NCI-H2081 treated with DMSO at 0.1 percent for 48 hours (cell line): Measurements from ENCODE around the gene DCC.

Source experiments
- DNase-seq: peaks from one replicate; lab custom pipeline; 2025; lab: John Stamatoyannopoulos, UW

Gene DCC

GRCh38 chr18:52596748-52597435 lies 256.9 kb downstream of the DCC start:
- DNase-seq: no peak

GRCh38 chr18:52598921-52599320 lies 258.9 kb downstream of the DCC start:
- no peak for DNase-seq

GRCh38 chr18:52602820-52603219 lies 262.8 kb downstream of the DCC start:
- DNase-seq: no peak

- no peak for DNase-seq
These were observed 265.3 kb downstream of the DCC start for GRCh38 chr18:52605345-52605744.

- no peak for DNase-seq
These were observed 268.0 kb downstream of the DCC start for GRCh38 chr18:52607985-52608384.

- DNase-seq: no peak
These were observed 270.6 kb downstream of the DCC start for GRCh38 chr18:52610451-52611115.

- no peak for DNase-seq
These were observed 272.4 kb downstream of the DCC start for GRCh38 chr18:52612406-52612805.

- no peak for DNase-seq
These were observed 275.3 kb downstream of the DCC start for GRCh38 chr18:52615321-52615720.

GRCh38 chr18:52615943-52616342 lies 275.9 kb downstream of the DCC start:
- no peak for DNase-seq

- no peak for DNase-seq
These were observed 277.9 kb downstream of the DCC start for GRCh38 chr18:52617931-52618330.

GRCh38 chr18:52620926-52621439 lies 281.0 kb downstream of the DCC start:
- no peak for DNase-seq

- no peak for DNase-seq
These were observed 284.7 kb downstream of the DCC start for GRCh38 chr18:52624702-52625101.

- DNase-seq: no peak
These were observed 296.5 kb downstream of the DCC start for GRCh38 chr18:52636536-52636935.

GRCh38 chr18:52648201-52648600 lies 308.2 kb downstream of the DCC start:
- DNase-seq: no peak

- DNase-seq: no peak
These were observed 312.4 kb downstream of the DCC start for GRCh38 chr18:52652391-52652790.

GRCh38 chr18:52657043-52657805 lies 317.2 kb downstream of the DCC start:
- no peak for DNase-seq

- no peak for DNase-seq
These were observed 327.6 kb downstream of the DCC start for GRCh38 chr18:52667463-52668065.

GRCh38 chr18:52670896-52671295 lies 330.9 kb downstream of the DCC start:
- no peak for DNase-seq

GRCh38 chr18:52678034-52678433 lies 338.0 kb downstream of the DCC start:
- DNase-seq: no peak

- DNase-seq: no peak
These were observed 338.6 kb downstream of the DCC start for GRCh38 chr18:52678551-52678950.

GRCh38 chr18:52679354-52679753 lies 339.4 kb downstream of the DCC start:
- DNase-seq: no peak

GRCh38 chr18:52682260-52682659 lies 342.3 kb downstream of the DCC start:
- no peak for DNase-seq
